ENCODE data around the gene PPP6R2. TPM values are rescaled to one million over a fixed set of nuclear protein-coding genes. Genes with fewer than 3 reads are reported as not detected.

PPP6R2 gene
- total and polyA plus RNA-seq, 12 donors, result 34.7 to 51.5 (median 37.7) TPM

GRCh38 chr22:50337262-50338041 lies 5.7 kb upstream of the PPP6R2 start:
- Histone ChIP-seq H3K27ac (no peak overlapping the region), H3K36me3 (no peaks in the 10 kb centered on the region), H3K27me3 (no peaks in the 10 kb centered on the region), H3K4me1 (peaks cover 0 to 6% (median 5%) of the 10 kb centered on the region in 9 donors), H3K4me3 (no peak overlapping the region), H3K9me3 (no peaks in the 10 kb centered on the region)
- DNase-seq, result no peak
- no peak for TF ChIP-seq CTCF (IDR thresholded peaks at IDR 0.05)
- ATAC-seq, result no peak
- WGBS, 2 donors, result 97 to 98% methylated on average over 13 of the region's 13 CpGs
- intact Hi-C loops (cut with DNase I), result loop anchor here in 3 of 10 donors (5.0 kb wide), 2 partner anchors 80 to 85 kb away; partner anchors contain the start of gene HDAC10 (in 2 of the 3)

- ATAC-seq, result no peak
- H3K4me1 ChIP-seq, result peaks cover 0 to 12% (median 9%) of the 10 kb centered on the region in 9 donors
- no peaks in the 10 kb centered on the region for H3K9me3 ChIP-seq
Measured at GRCh38 chr22:50338042-50338573, 5.0 kb upstream of the PPP6R2 start.

GRCh38 chr22:50338860-50339462 lies 4.2 kb upstream of the PPP6R2 start:
- WGBS, 2 donors, result 96% methylated on average over 4 of the region's 4 CpGs
- no peak for TF ChIP-seq CTCF (IDR thresholded peaks at IDR 0.05)
- no peaks in the 10 kb centered on the region for H3K27me3 ChIP-seq
- H3K36me3 ChIP-seq, result no peaks in the 10 kb centered on the region
- no peaks in the 10 kb centered on the region for H3K9me3 ChIP-seq
- DNase-seq (no peak), ATAC-seq (no peak)
- no peak overlapping the region for H3K4me3 ChIP-seq
- no peak overlapping the region for H3K27ac ChIP-seq
- H3K4me1 ChIP-seq, result peaks cover 0 to 12% (median 9%) of the 10 kb centered on the region in 9 donors
- intact Hi-C loops (cut with DNase I), result loop anchor here in 3 of 10 donors (5.0 kb wide), 2 partner anchors 82 to 87 kb away; partner anchors contain the start of gene HDAC10 (in 2 of the 3)

More at GRCh38 chr22:50338042-50338573, 5.0 kb upstream of the PPP6R2 start:
- no peak for TF ChIP-seq CTCF (IDR thresholded peaks at IDR 0.05)
- intact Hi-C loops (cut with DNase I), result loop anchor here in 3 of 10 donors (5.0 kb wide), 2 partner anchors 81 to 86 kb away; partner anchors contain the start of gene HDAC10 (in 2 of the 3)
- Histone ChIP-seq H3K27ac (no peak overlapping the region), H3K4me3 (no peak overlapping the region), H3K36me3 (no peaks in the 10 kb centered on the region), H3K27me3 (no peaks in the 10 kb centered on the region)
- WGBS, 2 donors, result 94 to 97% methylated on average over 5 of the region's 5 CpGs
- DNase-seq, result no peak

All from heart right ventricle (tissue), 16 donors.